CD14-positive monocyte (primary cell): ENCODE measurements around the gene SFRP4. TPM values are rescaled to one million over a fixed set of nuclear protein-coding genes. Genes with fewer than 3 reads are reported as not detected.

Experiments used
- DNase-seq, 3 donors: peaks; one replicate each; pipeline ENCODE4 v3.0.0-alpha.2; 2011 to 2022
- H2AFZ ChIP-seq: 2 replicates; pipeline ENCODE4 v1.6.0; 2012; ENCODE audit warnings: mild to moderate bottlenecking, low read depth, low read length, inconsistent platforms; ENCODE audit not compliant: insufficient read depth, poor library complexity, severe bottlenecking
- H3K27ac ChIP-seq, 2 donors: 1 replicate in 1 of 2; 2 replicates in 1 of 2; pipeline ENCODE4 v1.5.1; 2012 to 2013; ENCODE audit warnings: low read length in 2 of 2, control low read depth in 1 of 2, inconsistent platforms in 1 of 2, low read depth in 1 of 2, mild to moderate bottlenecking in 1 of 2
- H3K27me3 ChIP-seq, 2 donors: one replicate each; pipeline versions ENCODE4 v1.6.0 to v1.6.1; 2011 to 2013; ENCODE audit warnings: low read length in 2 of 2; ENCODE audit not compliant: control insufficient read depth in 2 of 2, insufficient read depth in 2 of 2
- H3K36me3 ChIP-seq, 2 donors: replicated peaks in 1 of 2; 1 replicate in 1 of 2; 2 replicates in 1 of 2; pipeline versions ENCODE4 v1.5.1 to v1.6.1; 2012 to 2013; ENCODE audit warnings: low read length in 2 of 2, control low read depth in 1 of 2, inconsistent platforms in 1 of 2, mild to moderate bottlenecking in 1 of 2; ENCODE audit not compliant: insufficient read depth in 2 of 2, control insufficient read depth in 1 of 2
- H3K4me1 ChIP-seq, 2 donors: 1 replicate in 1 of 2; 2 replicates in 1 of 2; pipeline versions ENCODE4 v1.5.1 to v1.6.1; 2012 to 2013; ENCODE audit warnings: low read length in 2 of 2, control low read depth in 1 of 2, inconsistent platforms in 1 of 2, mild to moderate bottlenecking in 1 of 2, moderate library complexity in 1 of 2; ENCODE audit not compliant: insufficient read depth in 2 of 2, control insufficient read depth in 1 of 2
- H3K4me2 ChIP-seq: replicated peaks from 2 replicates; pipeline ENCODE3; 2012; ENCODE audit warnings: low read length, moderate library complexity, mild to moderate bottlenecking; ENCODE audit not compliant: poor library complexity, severe bottlenecking; ENCODE audit errors: extremely low read depth
- H3K4me3 ChIP-seq, 3 experiments: fragments of 200-600 bp in 1 of 3; sonication (generic) in 1 of 3; replicated peaks in 1 of 3; 1 replicate in 2 of 3; 2 replicates in 1 of 3; pipeline ENCODE4 v1.5.1; 2011 to 2013; ENCODE audit warnings: low read length in 3 of 3, mild to moderate bottlenecking in 3 of 3, control low read depth in 2 of 3, low read depth in 2 of 3, inconsistent platforms in 1 of 3, moderate library complexity in 1 of 3
- H3K79me2 ChIP-seq: 2 replicates; pipeline ENCODE4 v1.6.0; 2012; ENCODE audit warnings: mild to moderate bottlenecking, control low read depth, inconsistent platforms, low read length, moderate library complexity; ENCODE audit not compliant: insufficient read depth
- H3K9ac ChIP-seq: 2 replicates; pipeline ENCODE4 v1.6.0; 2017; ENCODE audit warnings: low read length, mild to moderate bottlenecking; ENCODE audit not compliant: insufficient read depth, poor library complexity, severe bottlenecking
- H3K9me3 ChIP-seq, 2 donors: replicated peaks in 1 of 2; 1 replicate in 1 of 2; 2 replicates in 1 of 2; pipeline versions ENCODE4 v1.5.1 to v1.6.1; 2012 to 2013; ENCODE audit warnings: low read length in 2 of 2, control low read depth in 1 of 2; ENCODE audit not compliant: control insufficient read depth in 1 of 2, insufficient read depth in 1 of 2
- H4K20me1 ChIP-seq: 2 replicates; pipeline ENCODE4 v1.6.0; 2012; ENCODE audit warnings: mild to moderate bottlenecking, low read length, control low read depth, moderate library complexity; ENCODE audit not compliant: insufficient read depth
- H3K27ac Mint-ChIP-seq, 7 donors: one replicate each; pipeline ENCODE4 v1.8.0; 2020; ENCODE audit warnings: mild to moderate bottlenecking in 7 of 7, mixed read lengths in 7 of 7, moderate library complexity in 6 of 7, inconsistent platforms in 2 of 7
- H3K27me3 Mint-ChIP-seq, 3 donors: one replicate each; pipeline ENCODE4 v1.8.0; 2021 to 2022; ENCODE audit warnings: low read depth in 3 of 3, mild to moderate bottlenecking in 3 of 3, mixed read lengths in 3 of 3, moderate library complexity in 3 of 3, inconsistent platforms in 1 of 3
- H3K36me3 Mint-ChIP-seq, 2 donors: one replicate each; pipeline ENCODE4 v1.8.0; 2020; ENCODE audit warnings: mixed read lengths in 2 of 2, inconsistent platforms in 1 of 2, mild to moderate bottlenecking in 1 of 2
- H3K4me1 Mint-ChIP-seq: one replicate; pipeline ENCODE4 v1.8.0; 2020; ENCODE audit warnings: mild to moderate bottlenecking, mixed read lengths
- H3K4me3 Mint-ChIP-seq, 2 donors: one replicate each; pipeline ENCODE4 v1.8.0; 2020; ENCODE audit warnings: mild to moderate bottlenecking in 2 of 2, mixed read lengths in 2 of 2, moderate library complexity in 1 of 2
- H3K9me3 Mint-ChIP-seq, 7 donors: one replicate each; pipeline ENCODE4 v1.8.0; 2020 to 2022; ENCODE audit warnings: mixed read lengths in 7 of 7, mild to moderate bottlenecking in 6 of 7, moderate library complexity in 6 of 7, inconsistent platforms in 2 of 7
- WGBS: methylation state at CpG from one replicate; pipeline ENCODE4 v1.1.5; 2013; ENCODE audit warnings: missing lambda C conversion rate; ENCODE audit not compliant: insufficient coverage; 5-methylcytosine and 5-hydroxymethylcytosine counted together
- intact Hi-C, 2 donors: fragments of 100-400 bp; cut with micrococcal nuclease; formaldehyde crosslinking; loops; one replicate each; pipeline versions ENCODE4 v1.15.0 to v1.15.1; 2023
- polyA plus RNA-seq, 3 donors: library from polyadenylated mRNA; depleted of rRNA in 1 of 3; unstranded in 2 of 3; stranded (reverse) in 1 of 3; fragments of 300-500 nt in 2 of 3; fragments of >200 nt in 1 of 3; fragmentation: Illumina TruSeq in 2 of 3; gene quantifications; 1 replicate in 2 of 3; 2 replicates in 1 of 3; pipeline ENCODE4 v1.2.3, GENCODE V29; 2012 to 2021
- TF ChIP-seq, protein P1 (sequence below): fragments of 200-600 bp; IDR thresholded peaks from one replicate; pipeline ENCODE4 v1.8.0; 2022; ENCODE audit warnings: antibody characterized with exemption, mild to moderate bottlenecking

The SFRP4 gene
- polyA plus RNA-seq, 3 donors, result not detected

DNA sequence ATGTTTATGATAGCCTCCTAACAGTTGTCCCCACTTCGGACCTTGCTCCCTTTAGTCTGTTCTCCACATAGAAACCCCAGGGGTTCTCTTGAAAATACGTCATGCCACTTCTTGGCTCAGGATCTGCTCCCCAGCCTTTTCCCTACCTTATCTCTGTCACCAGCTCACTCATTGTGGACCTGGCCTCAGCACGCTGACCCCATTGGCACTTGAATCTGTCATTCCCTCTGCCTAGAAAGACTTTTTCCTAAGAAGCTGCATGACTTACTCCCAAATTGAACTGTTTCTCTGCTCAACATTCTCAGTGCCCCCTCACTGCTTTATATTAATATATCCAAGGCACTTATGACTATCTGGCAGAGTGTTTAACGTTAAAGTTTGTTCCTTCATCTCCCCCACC is 12.3 kb upstream of the SFRP4 start:
- Mint-ChIP-seq H3K36me3 (peaks cover 0 to 2% of the 10 kb centered on the region in 2 donors), H3K9me3 (peaks cover 1 to 24% (median 14%) of the 10 kb centered on the region in 7 donors), H3K27me3 (no peaks in the 10 kb centered on the region), H3K4me1 (no peaks in the 10 kb centered on the region), H3K27ac (no peak overlapping the region), H3K4me3 (no peak overlapping the region)
- Histone ChIP-seq H3K4me2 (no peak overlapping the region), H3K79me2 (peaks cover 4% of the 10 kb centered on the region), H2AFZ (no peak overlapping the region), H3K27me3 (no peaks in the 10 kb centered on the region), H3K9me3 (peaks cover 2 to 14% of the 10 kb centered on the region in 2 donors), H4K20me1 (no peaks in the 10 kb centered on the region), H3K27ac (no peak overlapping the region), H3K4me3 (no peak overlapping the region), H3K4me1 (peaks cover 6% of the 10 kb centered on the region in 2 donors), H3K36me3 (peaks cover 0 to 6% of the 10 kb centered on the region in 2 donors), H3K9ac (no peak overlapping the region)
- no peak for DNase-seq
- intact Hi-C loops, result no loop called here
- 97% methylated on average over 3 of the region's 4 CpGs for WGBS
- TF ChIP-seq, protein P1, sequence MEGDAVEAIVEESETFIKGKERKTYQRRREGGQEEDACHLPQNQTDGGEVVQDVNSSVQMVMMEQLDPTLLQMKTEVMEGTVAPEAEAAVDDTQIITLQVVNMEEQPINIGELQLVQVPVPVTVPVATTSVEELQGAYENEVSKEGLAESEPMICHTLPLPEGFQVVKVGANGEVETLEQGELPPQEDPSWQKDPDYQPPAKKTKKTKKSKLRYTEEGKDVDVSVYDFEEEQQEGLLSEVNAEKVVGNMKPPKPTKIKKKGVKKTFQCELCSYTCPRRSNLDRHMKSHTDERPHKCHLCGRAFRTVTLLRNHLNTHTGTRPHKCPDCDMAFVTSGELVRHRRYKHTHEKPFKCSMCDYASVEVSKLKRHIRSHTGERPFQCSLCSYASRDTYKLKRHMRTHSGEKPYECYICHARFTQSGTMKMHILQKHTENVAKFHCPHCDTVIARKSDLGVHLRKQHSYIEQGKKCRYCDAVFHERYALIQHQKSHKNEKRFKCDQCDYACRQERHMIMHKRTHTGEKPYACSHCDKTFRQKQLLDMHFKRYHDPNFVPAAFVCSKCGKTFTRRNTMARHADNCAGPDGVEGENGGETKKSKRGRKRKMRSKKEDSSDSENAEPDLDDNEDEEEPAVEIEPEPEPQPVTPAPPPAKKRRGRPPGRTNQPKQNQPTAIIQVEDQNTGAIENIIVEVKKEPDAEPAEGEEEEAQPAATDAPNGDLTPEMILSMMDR, result no peak

DNA sequence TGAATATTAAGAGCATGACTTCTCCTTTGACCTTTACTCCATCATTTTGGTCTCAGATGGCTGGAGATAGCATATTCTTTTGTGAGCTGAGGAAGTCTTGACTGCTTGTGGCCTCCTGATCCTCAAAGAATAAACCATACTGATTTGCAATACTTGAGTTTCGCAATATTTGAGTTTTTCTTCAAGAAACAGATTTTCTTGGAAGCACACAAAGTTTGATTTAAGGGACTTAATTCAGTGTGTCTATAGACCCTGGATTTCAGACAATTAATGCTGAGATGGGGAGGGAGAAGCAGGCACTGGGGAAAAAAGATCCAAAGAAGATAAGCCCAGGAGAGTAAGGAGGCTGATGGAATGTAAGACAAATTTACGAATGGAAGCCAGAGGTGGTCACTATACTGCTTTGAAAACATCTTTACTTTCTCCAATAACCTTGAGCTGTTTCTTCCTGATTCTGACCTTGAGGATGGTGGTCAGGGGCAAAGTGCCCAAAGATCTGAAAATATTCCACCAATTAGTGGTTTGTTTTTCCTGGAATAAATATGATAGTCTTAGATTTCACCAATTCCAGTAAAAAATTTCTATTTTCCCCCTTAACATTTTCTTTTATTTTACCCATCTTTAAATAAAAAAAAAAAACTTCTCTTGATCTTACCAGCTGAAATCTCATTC is 11.3 kb upstream of the SFRP4 start:
- Histone ChIP-seq H3K9me3 (peaks cover 2 to 14% of the 10 kb centered on the region in 2 donors), H2AFZ (no peak overlapping the region), H3K79me2 (peaks cover 4% of the 10 kb centered on the region), H4K20me1 (no peaks in the 10 kb centered on the region), H3K27me3 (no peaks in the 10 kb centered on the region), H3K9ac (no peak overlapping the region), H3K27ac (no peak overlapping the region), H3K4me2 (no peak overlapping the region), H3K4me3 (no peak overlapping the region), H3K4me1 (peaks cover 6% of the 10 kb centered on the region in 2 donors), H3K36me3 (peaks cover 0 to 6% of the 10 kb centered on the region in 2 donors)
- no CpG with 5 or more reads among the region's 2 CpGs for WGBS
- H3K9me3 Mint-ChIP-seq, result peaks cover 3 to 21% (median 14%) of the 10 kb centered on the region in 7 donors
- TF ChIP-seq, protein P1, result no peak
- H3K4me1 Mint-ChIP-seq, result no peaks in the 10 kb centered on the region
- no peak overlapping the region for H3K4me3 Mint-ChIP-seq
- peaks cover 0 to 3% of the 10 kb centered on the region in 2 donors for H3K36me3 Mint-ChIP-seq
- H3K27ac Mint-ChIP-seq, result no peak overlapping the region
- DNase-seq, result no peak
- no peaks in the 10 kb centered on the region for H3K27me3 Mint-ChIP-seq
- intact Hi-C loops, result no loop called here
